ENCODE measurements around the gene ANKS1B. TPM values are rescaled to one million over a fixed set of nuclear protein-coding genes. Genes with fewer than 3 reads are reported as not detected.

The ANKS1B gene
- total RNA-seq, 3 donors from 2014 or later (not counting 1 experiment from before 2014, with no cell fraction given): not detected

- H3K4me3 ChIP-seq (ENCODE audit: low read length): no peak overlapping the region
- no peak for TF ChIP-seq CTCF (IDR thresholded peaks at IDR 0.05)
- H3K9me3 Mint-ChIP-seq: peaks cover 9 to 14% of the 10 kb centered on the region in 2 donors
- no peaks in the 10 kb centered on the region for H3K4me1 ChIP-seq (ENCODE audit: control insufficient read depth, insufficient read depth, low read length)
- H3K9me3 ChIP-seq (ENCODE audit: control insufficient read depth, insufficient read depth, low read length): peaks cover 3% of the 10 kb centered on the region
- H3K27me3 ChIP-seq (ENCODE audit: control insufficient read depth, insufficient read depth, low read length): no peaks in the 10 kb centered on the region
- DNase-seq (no peak), ATAC-seq (no peak)
- H3K36me3 ChIP-seq (ENCODE audit: control insufficient read depth, insufficient read depth, low read length): no peaks in the 10 kb centered on the region
- no peaks in the 10 kb centered on the region for H3K27me3 Mint-ChIP-seq (ENCODE audit: low read depth in 2 of 2)
- H3K4me3 Mint-ChIP-seq: no peak overlapping the region
- no peak overlapping the region for H3K27ac ChIP-seq (ENCODE audit: low read length)
- intact Hi-C loops (cut with micrococcal nuclease): no loop called here
- no peak overlapping the region for H3K27ac Mint-ChIP-seq
- 52% methylated on average over 3 of the region's 3 CpGs for WGBS (ENCODE audit: insufficient coverage)
- H3K36me3 Mint-ChIP-seq: no peaks in the 10 kb centered on the region
- H3K4me1 Mint-ChIP-seq: no peaks in the 10 kb centered on the region
These were observed 542.0 kb downstream of the ANKS1B start for GRCh38 chr12:99442758-99443157.

GRCh38 chr12:99439399-99439798 lies 545.3 kb downstream of the ANKS1B start:
- DNase-seq: no peak

GRCh38 chr12:99436584-99436983 lies 548.2 kb downstream of the ANKS1B start:
- Mint-ChIP-seq H3K9me3 (peaks cover 22% of the 10 kb centered on the region in 2 donors), H3K4me1 (no peaks in the 10 kb centered on the region), H3K27me3 (ENCODE audit: low read depth in 2 of 2) (no peaks in the 10 kb centered on the region), H3K27ac (no peak overlapping the region), H3K4me3 (no peak overlapping the region), H3K36me3 (no peaks in the 10 kb centered on the region)
- intact Hi-C loops (cut with micrococcal nuclease): no loop called here
- ATAC-seq (no peak), DNase-seq (no peak)
- Histone ChIP-seq H3K9me3 (ENCODE audit: control insufficient read depth, insufficient read depth, low read length) (no peaks in the 10 kb centered on the region), H3K27ac (ENCODE audit: low read length) (no peak overlapping the region), H3K27me3 (ENCODE audit: control insufficient read depth, insufficient read depth, low read length) (no peaks in the 10 kb centered on the region), H3K4me3 (ENCODE audit: low read length) (no peak overlapping the region), H3K36me3 (ENCODE audit: control insufficient read depth, insufficient read depth, low read length) (no peaks in the 10 kb centered on the region), H3K4me1 (ENCODE audit: control insufficient read depth, insufficient read depth, low read length) (no peaks in the 10 kb centered on the region)
- TF ChIP-seq CTCF (IDR thresholded peaks at IDR 0.05): no peak

More at GRCh38 chr12:99439399-99439798, 545.3 kb downstream of the ANKS1B start:
- Mint-ChIP-seq H3K4me1 (no peaks in the 10 kb centered on the region), H3K27ac (no peak overlapping the region), H3K27me3 (ENCODE audit: low read depth in 2 of 2) (no peaks in the 10 kb centered on the region), H3K9me3 (peaks cover 18% of the 10 kb centered on the region in 2 donors), H3K4me3 (no peak overlapping the region), H3K36me3 (no peaks in the 10 kb centered on the region)
- H3K27me3 ChIP-seq (ENCODE audit: control insufficient read depth, insufficient read depth, low read length): no peaks in the 10 kb centered on the region
- no peak overlapping the region for H3K27ac ChIP-seq (ENCODE audit: low read length)
- no peaks in the 10 kb centered on the region for H3K9me3 ChIP-seq (ENCODE audit: control insufficient read depth, insufficient read depth, low read length)
- no peak for ATAC-seq
- WGBS (ENCODE audit: insufficient coverage): no CpG with 5 or more reads among the region's 1 CpG
- no peaks in the 10 kb centered on the region for H3K4me1 ChIP-seq (ENCODE audit: control insufficient read depth, insufficient read depth, low read length)
- intact Hi-C loops (cut with micrococcal nuclease): no loop called here
- TF ChIP-seq CTCF (IDR thresholded peaks at IDR 0.05): no peak
- H3K36me3 ChIP-seq (ENCODE audit: control insufficient read depth, insufficient read depth, low read length): no peaks in the 10 kb centered on the region
- H3K4me3 ChIP-seq (ENCODE audit: low read length): no peak overlapping the region

- H3K27ac Mint-ChIP-seq: no peak overlapping the region
- DNase-seq (no peak), ATAC-seq (no peak)
- Histone ChIP-seq H3K9me3 (ENCODE audit: control insufficient read depth, insufficient read depth, low read length) (no peaks in the 10 kb centered on the region), H3K4me3 (ENCODE audit: low read length) (no peak overlapping the region), H3K4me1 (ENCODE audit: control insufficient read depth, insufficient read depth, low read length) (no peaks in the 10 kb centered on the region), H3K27ac (ENCODE audit: low read length) (no peak overlapping the region), H3K27me3 (ENCODE audit: control insufficient read depth, insufficient read depth, low read length) (no peaks in the 10 kb centered on the region), H3K36me3 (ENCODE audit: control insufficient read depth, insufficient read depth, low read length) (no peaks in the 10 kb centered on the region)
- intact Hi-C loops (cut with micrococcal nuclease): no loop called here
- no peaks in the 10 kb centered on the region for H3K36me3 Mint-ChIP-seq
- H3K27me3 Mint-ChIP-seq (ENCODE audit: low read depth in 2 of 2): no peaks in the 10 kb centered on the region
- no peak overlapping the region for H3K4me3 Mint-ChIP-seq
- TF ChIP-seq CTCF (IDR thresholded peaks at IDR 0.05): no peak
- WGBS (ENCODE audit: insufficient coverage): 57% methylated on average over 1 of the region's 1 CpG
- peaks cover 20 to 22% of the 10 kb centered on the region in 2 donors for H3K9me3 Mint-ChIP-seq
- H3K4me1 Mint-ChIP-seq: no peaks in the 10 kb centered on the region
These were observed 549.5 kb downstream of the ANKS1B start for GRCh38 chr12:99435095-99435791.

All from natural killer cell (primary cell).